ENCODE data around the gene PGAP3.
"Not testable (repeated sequence)": the region's sequence is repeated elsewhere in the genome, so short reads cannot be mapped to it uniquely, and the experiment has no call there.

PGAP3 gene

GRCh38 chr17:39702901-39703893, 15.3 kb upstream of the PGAP3 start:
- Histone ChIP-seq H3K9me3 (ENCODE audit: low read depth, low read length) (no peaks in the 10 kb centered on the region), H3K36me3 (ENCODE audit: insufficient read depth, low read length) (no peaks in the 10 kb centered on the region; the same call in 1 of the 2 replicates), H3K27ac (no peak overlapping the region), H3K9ac (ENCODE audit: insufficient read length) (no peak overlapping the region), H3K4me3 (no peak overlapping the region)
- TF ChIP-seq POLR2AphosphoS5 (IDR thresholded peaks at IDR 0.05; ENCODE audit: borderline replicate concordance, low read depth, low read length) (no peak), FOXP2 (optimal IDR thresholded peaks at IDR 0.05; ENCODE audit: control extremely low read depth, extremely low read length, insufficient read depth) (no peak), EZH2 (IDR thresholded peaks at IDR 0.05) (no peak)
- DNase-seq (ENCODE audit: low read depth, low spot score) = no peak

- no peak overlapping the region for H3K27ac ChIP-seq
These were observed 14.0 kb upstream of the PGAP3 start for GRCh38 chr17:39701784-39702422.

GRCh38 chr17:39701012-39701783, 13.3 kb upstream of the PGAP3 start:
- H3K9me3 ChIP-seq (ENCODE audit: low read depth, low read length) = no peaks in the 10 kb centered on the region
- peak overlapping the region; percentile 92 for H3K4me3 ChIP-seq
- peak overlapping the region; percentile 84 for H3K9ac ChIP-seq (ENCODE audit: insufficient read length)
- TF ChIP-seq POLR2AphosphoS5 (IDR thresholded peaks at IDR 0.05; ENCODE audit: borderline replicate concordance, low read depth, low read length) (no peak), EZH2 (IDR thresholded peaks at IDR 0.05) (no peak), FOXP2 (optimal IDR thresholded peaks at IDR 0.05; ENCODE audit: control extremely low read depth, extremely low read length, insufficient read depth) (no peak)
- DNase-seq (ENCODE audit: low read depth, low spot score) = no peak
- no peaks in the 10 kb centered on the region for H3K36me3 ChIP-seq (ENCODE audit: insufficient read depth, low read length)
- no peak overlapping the region for H3K27ac ChIP-seq

More at GRCh38 chr17:39701784-39702422, 14.0 kb upstream of the PGAP3 start:
- no peak for TF ChIP-seq EZH2 (IDR thresholded peaks at IDR 0.05)
- TF ChIP-seq POLR2AphosphoS5 (IDR thresholded peaks at IDR 0.05; ENCODE audit: borderline replicate concordance, low read depth, low read length) = no peak
- no peak for TF ChIP-seq FOXP2 (optimal IDR thresholded peaks at IDR 0.05; ENCODE audit: control extremely low read depth, extremely low read length, insufficient read depth)
- no peaks in the 10 kb centered on the region for H3K9me3 ChIP-seq (ENCODE audit: low read depth, low read length)
- no peak overlapping the region for H3K4me3 ChIP-seq
- no peak overlapping the region for H3K9ac ChIP-seq (ENCODE audit: insufficient read length)
- no peaks in the 10 kb centered on the region for H3K36me3 ChIP-seq (ENCODE audit: insufficient read depth, low read length)
- DNase-seq (ENCODE audit: low read depth, low spot score) = no peak

GRCh38 chr17:39700148-39700987, 12.5 kb upstream of the PGAP3 start:
- DNase-seq (ENCODE audit: low read depth, low spot score) = no peak
- TF ChIP-seq EZH2 (IDR thresholded peaks at IDR 0.05) (no peak), FOXP2 (optimal IDR thresholded peaks at IDR 0.05; ENCODE audit: control extremely low read depth, extremely low read length, insufficient read depth) (no peak), POLR2AphosphoS5 (IDR thresholded peaks at IDR 0.05; ENCODE audit: borderline replicate concordance, low read depth, low read length) (no peak)
- no peaks in the 10 kb centered on the region for H3K9me3 ChIP-seq (ENCODE audit: low read depth, low read length)
- H3K9ac ChIP-seq (ENCODE audit: insufficient read length) = peak overlapping the region; percentile 84
- no peak overlapping the region for H3K27ac ChIP-seq
- H3K36me3 ChIP-seq (ENCODE audit: insufficient read depth, low read length) = no peaks in the 10 kb centered on the region
- peak overlapping the region; percentile 92 for H3K4me3 ChIP-seq

- peak within 1 kb of the TSS; percentile 92 for H3K4me3 ChIP-seq
- H3K36me3 ChIP-seq (ENCODE audit: insufficient read depth, low read length) = no peaks in the 10 kb centered on the region
- peak within 1 kb of the TSS; percentile 84 for H3K9ac ChIP-seq (ENCODE audit: insufficient read length)
- peak; percentile 26 for DNase-seq (ENCODE audit: low read depth, low spot score)
- peak; percentile 68 for TF ChIP-seq POLR2AphosphoS5 (IDR thresholded peaks at IDR 0.05; ENCODE audit: borderline replicate concordance, low read depth, low read length)
- TF ChIP-seq EZH2 (IDR thresholded peaks at IDR 0.05) = no peak
- TF ChIP-seq FOXP2 (optimal IDR thresholded peaks at IDR 0.05; ENCODE audit: control extremely low read depth, extremely low read length, insufficient read depth) = no peak
- no peak within 1 kb of the TSS for H3K27ac ChIP-seq
- no peaks in the 10 kb centered on the region for H3K9me3 ChIP-seq (ENCODE audit: low read depth, low read length)
These were observed 11.9 kb upstream of the PGAP3 start, which contains the start of gene ERBB2 for GRCh38 chr17:39699818-39700147. Gene ERBB2 (plus strand): TSS chr17:39700064. CDS start chr17:39700239, 175 bp downstream.

GRCh38 chr17:39699157-39699817, 11.4 kb upstream of the PGAP3 start:
- Histone ChIP-seq H3K4me3 (peak overlapping the region; percentile 92), H3K9ac (ENCODE audit: insufficient read length) (peak overlapping the region; percentile 84)
- not testable (repeated sequence) for DNase-seq (ENCODE audit: low read depth, low spot score); H3K9me3 ChIP-seq (ENCODE audit: low read depth, low read length); H3K36me3 ChIP-seq (ENCODE audit: insufficient read depth, low read length); H3K27ac ChIP-seq

GRCh38 chr17:39697961-39698360, 10.1 kb upstream of the PGAP3 start:
- Histone ChIP-seq H3K27ac (no peak overlapping the region), H3K9ac (ENCODE audit: insufficient read length) (no peak overlapping the region), H3K4me3 (no peak overlapping the region), H3K9me3 (ENCODE audit: low read depth, low read length) (no peaks in the 10 kb centered on the region), H3K36me3 (ENCODE audit: insufficient read depth, low read length) (no peaks in the 10 kb centered on the region)
- DNase-seq (ENCODE audit: low read depth, low spot score) = no peak
- TF ChIP-seq FOXP2 (optimal IDR thresholded peaks at IDR 0.05; ENCODE audit: control extremely low read depth, extremely low read length, insufficient read depth) (no peak), EZH2 (IDR thresholded peaks at IDR 0.05) (no peak), POLR2AphosphoS5 (IDR thresholded peaks at IDR 0.05; ENCODE audit: borderline replicate concordance, low read depth, low read length) (no peak)

All from SK-N-MC (cell line).